ENCODE data around the gene RGS3.

The RGS3 gene

GRCh38 chr9:113516840-113517577 lies 53.5 kb downstream of the RGS3 start:
- WGBS, 2 donors (ENCODE audit: extremely low coverage in 2 of 2, insufficient read length in 2 of 2, insufficient replicate concordance in 1 of 2): no CpG with 5 or more reads among the region's 8 CpGs
- H3K4me3 ChIP-seq (ENCODE audit: low read length in 2 of 2): no peak overlapping the region
- H3K4me1 ChIP-seq (ENCODE audit: control insufficient read depth in 2 of 2, insufficient read depth in 1 of 2, low read depth in 1 of 2, low read length in 2 of 2): peaks cover 6 to 8% of the 10 kb centered on the region in 2 donors
- H3K27ac ChIP-seq (replicated peaks; ENCODE audit: low read length): no peak overlapping the region
- no peak overlapping the region for H3K14ac ChIP-seq (ENCODE audit: low read length)
- no peak overlapping the region for H3K23ac ChIP-seq (ENCODE audit: low read depth, low read length, poor library complexity)
- H2AK5ac ChIP-seq (ENCODE audit: low read depth, low read length): no peak overlapping the region
- peak overlapping the region; percentile 45 for H3K9ac ChIP-seq (ENCODE audit: low read depth, low read length, poor library complexity)
- H2AFZ ChIP-seq (ENCODE audit: low read length): peak overlapping the region; percentile 4
- H3K27me3 ChIP-seq (ENCODE audit: control insufficient read depth in 3 of 3, insufficient read depth in 3 of 3, low read depth in 1 of 3, low read length in 3 of 3): no peaks in the 10 kb centered on the region
- H2BK120ac ChIP-seq (ENCODE audit: low read depth, low read length): no peak overlapping the region
- no peak overlapping the region for H4K91ac ChIP-seq (ENCODE audit: low read depth, low read length, poor library complexity)
- H2BK5ac ChIP-seq (ENCODE audit: low read length): no peak overlapping the region
- H3K4me2 ChIP-seq (ENCODE audit: insufficient read depth, low read length, poor library complexity, severe bottlenecking): no peak overlapping the region
- no peak for DNase-seq (ENCODE audit: low spot score)
- H3K36me3 ChIP-seq (replicated peaks in 1 of 2; ENCODE audit: control insufficient read depth in 2 of 2, insufficient read depth in 2 of 2, low read length in 2 of 2): peaks cover 0 to 10% of the 10 kb centered on the region in 2 donors
- no peaks in the 10 kb centered on the region for H3K9me3 ChIP-seq (replicated peaks in 1 of 2; ENCODE audit: control insufficient read depth in 2 of 2, insufficient read depth in 1 of 2, low read depth in 1 of 2, low read length in 2 of 2)
- no peaks in the 10 kb centered on the region for H3K79me1 ChIP-seq (ENCODE audit: low read depth, low read length)
- H2BK12ac ChIP-seq (ENCODE audit: low read length): no peak overlapping the region
- H4K8ac ChIP-seq (ENCODE audit: low read depth, low read length): no peak overlapping the region
- H3K4ac ChIP-seq (ENCODE audit: low read length): no peak overlapping the region
- H2BK15ac ChIP-seq (ENCODE audit: low read length): no peak overlapping the region
- no peak overlapping the region for H3K18ac ChIP-seq (ENCODE audit: low read length)

GRCh38 chr9:113519426-113520108 lies 56.0 kb downstream of the RGS3 start:
- no peak overlapping the region for H2BK120ac ChIP-seq (ENCODE audit: low read depth, low read length)
- H3K27me3 ChIP-seq (ENCODE audit: control insufficient read depth in 3 of 3, insufficient read depth in 3 of 3, low read depth in 1 of 3, low read length in 3 of 3): no peaks in the 10 kb centered on the region
- no peak overlapping the region for H2AK5ac ChIP-seq (ENCODE audit: low read depth, low read length)
- H4K8ac ChIP-seq (ENCODE audit: low read depth, low read length): no peak overlapping the region
- H3K36me3 ChIP-seq (replicated peaks in 1 of 2; ENCODE audit: control insufficient read depth in 2 of 2, insufficient read depth in 2 of 2, low read length in 2 of 2): peaks cover 0 to 14% of the 10 kb centered on the region in 2 donors
- no CpG with 5 or more reads among the region's 3 CpGs for WGBS, 2 donors (ENCODE audit: extremely low coverage in 2 of 2, insufficient read length in 2 of 2, insufficient replicate concordance in 1 of 2)
- no peak overlapping the region for H3K18ac ChIP-seq (ENCODE audit: low read length)
- no peak overlapping the region for H2AFZ ChIP-seq (ENCODE audit: low read length)
- H3K27ac ChIP-seq (replicated peaks; ENCODE audit: low read length): no peak overlapping the region
- no peaks in the 10 kb centered on the region for H3K9me3 ChIP-seq (replicated peaks in 1 of 2; ENCODE audit: control insufficient read depth in 2 of 2, insufficient read depth in 1 of 2, low read depth in 1 of 2, low read length in 2 of 2)
- H3K23ac ChIP-seq (ENCODE audit: low read depth, low read length, poor library complexity): no peak overlapping the region
- no peak overlapping the region for H3K4ac ChIP-seq (ENCODE audit: low read length)
- no peak overlapping the region for H3K9ac ChIP-seq (ENCODE audit: low read depth, low read length, poor library complexity)
- no peak overlapping the region for H3K4me3 ChIP-seq (ENCODE audit: low read length in 2 of 2)
- no peak overlapping the region for H4K91ac ChIP-seq (ENCODE audit: low read depth, low read length, poor library complexity)
- no peak overlapping the region for H2BK5ac ChIP-seq (ENCODE audit: low read length)
- no peak overlapping the region for H2BK12ac ChIP-seq (ENCODE audit: low read length)
- H3K4me2 ChIP-seq (ENCODE audit: insufficient read depth, low read length, poor library complexity, severe bottlenecking): no peak overlapping the region
- H2BK15ac ChIP-seq (ENCODE audit: low read length): no peak overlapping the region
- H3K14ac ChIP-seq (ENCODE audit: low read length): no peak overlapping the region
- no peaks in the 10 kb centered on the region for H3K79me1 ChIP-seq (ENCODE audit: low read depth, low read length)
- H3K4me1 ChIP-seq (ENCODE audit: control insufficient read depth in 2 of 2, insufficient read depth in 1 of 2, low read depth in 1 of 2, low read length in 2 of 2): peaks cover 6 to 8% of the 10 kb centered on the region in 2 donors
- no peak for DNase-seq (ENCODE audit: low spot score)

GRCh38 chr9:113520109-113520642 lies 56.6 kb downstream of the RGS3 start:
- Histone ChIP-seq H3K9me3 (replicated peaks in 1 of 2; ENCODE audit: control insufficient read depth in 2 of 2, insufficient read depth in 1 of 2, low read depth in 1 of 2, low read length in 2 of 2) (no peaks in the 10 kb centered on the region), H3K4me3 (ENCODE audit: low read length in 2 of 2) (no peak overlapping the region), H4K8ac (ENCODE audit: low read depth, low read length) (no peak overlapping the region), H3K36me3 (replicated peaks in 1 of 2; ENCODE audit: control insufficient read depth in 2 of 2, insufficient read depth in 2 of 2, low read length in 2 of 2) (peaks cover 0 to 13% of the 10 kb centered on the region in 2 donors), H3K27me3 (ENCODE audit: control insufficient read depth in 3 of 3, insufficient read depth in 3 of 3, low read depth in 1 of 3, low read length in 3 of 3) (no peaks in the 10 kb centered on the region), H3K27ac (replicated peaks; ENCODE audit: low read length) (no peak overlapping the region), H2AFZ (ENCODE audit: low read length) (no peak overlapping the region), H2BK5ac (ENCODE audit: low read length) (no peak overlapping the region), H3K18ac (ENCODE audit: low read length) (peak overlapping the region; percentile 25), H3K14ac (ENCODE audit: low read length) (no peak overlapping the region), H2BK12ac (ENCODE audit: low read length) (no peak overlapping the region), H3K9ac (ENCODE audit: low read depth, low read length, poor library complexity) (no peak overlapping the region), H2AK5ac (ENCODE audit: low read depth, low read length) (no peak overlapping the region), H4K91ac (ENCODE audit: low read depth, low read length, poor library complexity) (no peak overlapping the region), H3K79me1 (ENCODE audit: low read depth, low read length) (no peaks in the 10 kb centered on the region), H3K23ac (ENCODE audit: low read depth, low read length, poor library complexity) (no peak overlapping the region), H3K4ac (ENCODE audit: low read length) (no peak overlapping the region), H2BK15ac (ENCODE audit: low read length) (no peak overlapping the region), H3K4me2 (ENCODE audit: insufficient read depth, low read length, poor library complexity, severe bottlenecking) (no peak overlapping the region), H3K4me1 (ENCODE audit: control insufficient read depth in 2 of 2, insufficient read depth in 1 of 2, low read depth in 1 of 2, low read length in 2 of 2) (peaks cover 6 to 8% of the 10 kb centered on the region in 2 donors), H2BK120ac (ENCODE audit: low read depth, low read length) (no peak overlapping the region)
- no peak for DNase-seq (ENCODE audit: low spot score)
- no CpG with 5 or more reads among the region's 6 CpGs for WGBS, 2 donors (ENCODE audit: extremely low coverage in 2 of 2, insufficient read length in 2 of 2, insufficient replicate concordance in 1 of 2)

- H3K18ac ChIP-seq (ENCODE audit: low read length): no peak overlapping the region
- H2AFZ ChIP-seq (ENCODE audit: low read length): no peak overlapping the region
- H3K27me3 ChIP-seq (ENCODE audit: control insufficient read depth in 3 of 3, insufficient read depth in 3 of 3, low read depth in 1 of 3, low read length in 3 of 3): no peaks in the 10 kb centered on the region
- no peak overlapping the region for H3K9ac ChIP-seq (ENCODE audit: low read depth, low read length, poor library complexity)
- H4K8ac ChIP-seq (ENCODE audit: low read depth, low read length): no peak overlapping the region
- H2BK12ac ChIP-seq (ENCODE audit: low read length): no peak overlapping the region
- H2BK120ac ChIP-seq (ENCODE audit: low read depth, low read length): no peak overlapping the region
- H2BK15ac ChIP-seq (ENCODE audit: low read length): no peak overlapping the region
- H4K91ac ChIP-seq (ENCODE audit: low read depth, low read length, poor library complexity): no peak overlapping the region
- no peak overlapping the region for H3K4me3 ChIP-seq (ENCODE audit: low read length in 2 of 2)
- no peaks in the 10 kb centered on the region for H3K79me1 ChIP-seq (ENCODE audit: low read depth, low read length)
- H3K27ac ChIP-seq (replicated peaks; ENCODE audit: low read length): no peak overlapping the region
- H3K14ac ChIP-seq (ENCODE audit: low read length): no peak overlapping the region
- H3K4ac ChIP-seq (ENCODE audit: low read length): no peak overlapping the region
- no peaks in the 10 kb centered on the region for H3K9me3 ChIP-seq (replicated peaks in 1 of 2; ENCODE audit: control insufficient read depth in 2 of 2, insufficient read depth in 1 of 2, low read depth in 1 of 2, low read length in 2 of 2)
- H3K36me3 ChIP-seq (replicated peaks in 1 of 2; ENCODE audit: control insufficient read depth in 2 of 2, insufficient read depth in 2 of 2, low read length in 2 of 2): peaks cover 0 to 13% of the 10 kb centered on the region in 2 donors
- no peak overlapping the region for H3K4me2 ChIP-seq (ENCODE audit: insufficient read depth, low read length, poor library complexity, severe bottlenecking)
- H2AK5ac ChIP-seq (ENCODE audit: low read depth, low read length): no peak overlapping the region
- peaks cover 12 to 13% of the 10 kb centered on the region in 2 donors for H3K4me1 ChIP-seq (ENCODE audit: control insufficient read depth in 2 of 2, insufficient read depth in 1 of 2, low read depth in 1 of 2, low read length in 2 of 2)
- WGBS, 2 donors (ENCODE audit: extremely low coverage in 2 of 2, insufficient read length in 2 of 2, insufficient replicate concordance in 1 of 2): no CpG with 5 or more reads among the region's 2 CpGs
- no peak overlapping the region for H2BK5ac ChIP-seq (ENCODE audit: low read length)
- DNase-seq (ENCODE audit: low spot score): no peak
- no peak overlapping the region for H3K23ac ChIP-seq (ENCODE audit: low read depth, low read length, poor library complexity)
Observed at GRCh38 chr9:113521693-113522255, 58.2 kb downstream of the RGS3 start.
